HG03135 (cell line): Measurements from ENCODE around the gene ALLC.
"Not testable (repeated sequence)": the region's sequence is repeated elsewhere in the genome, so short reads cannot be mapped to it uniquely, and the experiment has no call there.

Experiments used
- ATAC-seq: cut with Tn5 transposase; IDR thresholded peaks from one replicate; pipeline ENCODE4 v1.9.1; 2021; ENCODE audit warnings: mild to moderate bottlenecking, moderate library complexity; ENCODE audit not compliant: unreplicated experiment

Gene ALLC

DNA sequence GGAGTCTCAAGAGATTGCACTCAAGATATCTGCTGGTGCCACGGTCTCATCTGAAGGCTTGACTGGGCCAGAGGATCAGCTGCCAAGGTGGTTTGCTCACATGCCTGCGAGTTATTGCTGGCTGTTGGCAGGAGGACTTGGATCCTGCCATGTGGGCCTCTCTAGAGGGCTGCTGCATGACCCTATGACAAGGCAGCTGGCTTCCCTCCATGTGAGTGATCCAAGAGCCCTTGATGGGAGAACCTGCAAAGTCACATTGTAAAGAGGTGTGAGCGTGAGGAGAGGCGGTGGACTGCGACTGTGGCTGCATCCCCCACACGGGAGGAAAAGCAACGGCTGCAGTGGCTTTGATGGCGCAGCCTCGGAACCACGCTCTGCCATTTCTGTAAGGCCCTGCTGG, 4.0 kb upstream of the ALLC start:
- ATAC-seq: no peak

- no peak for ATAC-seq
These were observed 3.3 kb upstream of the ALLC start for GRCh38 chr2:3654531-3655225.

DNA sequence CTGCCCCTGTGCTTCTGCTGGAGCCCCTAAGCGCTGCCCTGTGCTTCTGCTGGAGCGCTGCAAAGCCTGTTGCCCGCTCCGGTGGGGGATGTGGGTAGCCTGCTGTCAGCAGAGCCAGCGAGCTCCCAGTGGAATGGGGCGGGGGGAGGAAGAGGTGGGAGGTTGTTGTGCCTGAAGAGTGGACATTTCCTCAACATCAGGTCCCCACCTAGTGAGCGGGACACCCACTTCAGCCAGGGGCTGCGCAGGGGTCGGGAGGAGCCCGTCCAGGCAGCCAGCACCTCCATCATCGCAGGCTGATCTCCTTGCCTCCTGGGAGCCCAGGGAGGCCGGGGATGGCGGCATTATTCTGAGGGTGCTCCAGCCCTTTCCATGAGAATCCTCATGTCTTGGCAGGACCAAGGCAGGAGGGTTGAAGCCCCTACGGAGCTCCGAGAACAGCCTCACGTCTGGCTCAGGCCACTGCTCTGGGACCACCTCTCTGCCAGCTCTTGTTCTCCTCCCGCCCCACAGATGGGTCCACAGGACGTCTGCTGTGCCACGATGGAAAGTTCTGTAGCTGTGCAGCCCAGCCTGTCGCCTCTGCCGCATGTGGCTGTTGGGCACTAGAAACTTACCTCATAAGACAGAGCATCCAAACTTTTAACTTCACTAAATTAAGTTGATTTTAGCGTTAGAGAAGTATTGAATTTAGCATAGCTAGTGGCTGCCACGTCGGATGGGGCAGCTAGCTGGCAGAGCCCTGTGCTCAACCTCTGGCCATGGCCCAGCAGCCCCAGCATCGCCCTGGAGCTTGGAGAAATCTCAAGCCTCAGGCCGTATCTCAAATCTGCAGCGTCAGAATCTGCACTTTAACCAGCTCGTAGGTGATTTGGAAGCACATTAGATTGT, 1.9 kb upstream of the ALLC start:
- ATAC-seq: no peak

GRCh38 chr2:3656762-3657721, 958 bp upstream of the ALLC start:
- no peak for ATAC-seq

GRCh38 chr2:3659447-3660432, 1.7 kb downstream of the ALLC start:
- ATAC-seq: no peak

GRCh38 chr2:3660640-3661039, 2.6 kb downstream of the ALLC start:
- ATAC-seq: not testable (repeated sequence)

- no peak for ATAC-seq
These were observed 3.2 kb downstream of the ALLC start for GRCh38 chr2:3661149-3661660.

- ATAC-seq: no peak
These were observed 4.2 kb downstream of the ALLC start for GRCh38 chr2:3662239-3662638.

- ATAC-seq: no peak
These were observed 6.1 kb downstream of the ALLC start for GRCh38 chr2:3664118-3664517.

- no peak for ATAC-seq
These were observed 6.9 kb downstream of the ALLC start for GRCh38 chr2:3664925-3665324.

DNA sequence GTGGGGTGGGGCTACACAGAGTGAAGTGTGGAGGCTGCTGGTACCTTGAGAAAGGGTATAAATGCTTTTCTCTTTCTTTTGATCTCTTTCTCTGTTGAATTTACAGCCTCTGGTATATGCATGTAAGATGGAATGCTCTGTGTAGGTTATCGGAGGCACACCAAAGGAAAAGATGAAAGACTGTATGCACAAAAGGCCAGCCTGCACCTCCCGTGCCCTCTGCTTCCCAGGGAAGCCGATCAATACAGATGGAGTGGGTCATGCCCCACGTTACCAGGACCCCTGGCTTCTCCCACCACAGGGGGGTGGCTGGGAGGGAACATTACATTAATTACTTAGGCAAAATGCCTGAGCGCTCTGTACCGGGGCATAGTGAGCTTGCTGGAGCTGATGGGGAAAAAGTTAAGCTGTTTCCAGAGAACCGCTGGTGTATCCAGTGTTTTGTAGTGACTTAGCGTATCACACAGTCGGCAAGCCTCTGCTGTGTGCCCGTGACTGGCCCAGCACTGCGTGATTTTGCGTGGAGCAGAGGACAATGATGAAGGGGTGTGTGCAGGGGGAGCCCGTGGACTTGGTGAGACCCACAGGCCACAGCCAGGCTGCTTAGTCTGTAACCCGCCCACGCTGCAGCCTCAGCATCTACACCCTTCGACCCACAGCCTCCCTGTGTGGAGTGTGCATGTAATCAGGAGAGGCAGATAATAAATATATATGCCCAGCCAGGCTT, 8.0 kb downstream of the ALLC start:
- ATAC-seq: no peak

DNA sequence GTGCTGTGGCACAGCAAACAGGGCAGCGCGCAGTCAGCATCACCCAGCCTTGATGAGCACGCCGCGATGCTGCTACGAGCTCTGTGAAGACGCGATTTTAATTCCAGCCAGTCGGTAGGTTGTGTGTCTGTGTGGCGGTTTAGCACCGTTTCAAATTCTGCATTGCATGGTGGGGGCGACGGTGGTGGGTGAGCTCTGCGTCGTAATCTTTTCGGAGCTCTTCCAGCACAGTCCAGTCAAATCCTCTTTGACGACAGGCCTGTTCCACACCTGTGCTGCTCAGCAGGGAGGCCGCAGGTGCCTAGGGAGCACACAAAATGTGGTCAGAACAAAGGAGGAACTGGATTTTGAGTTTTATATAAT, 8.6 kb downstream of the ALLC start:
- no peak for ATAC-seq

DNA sequence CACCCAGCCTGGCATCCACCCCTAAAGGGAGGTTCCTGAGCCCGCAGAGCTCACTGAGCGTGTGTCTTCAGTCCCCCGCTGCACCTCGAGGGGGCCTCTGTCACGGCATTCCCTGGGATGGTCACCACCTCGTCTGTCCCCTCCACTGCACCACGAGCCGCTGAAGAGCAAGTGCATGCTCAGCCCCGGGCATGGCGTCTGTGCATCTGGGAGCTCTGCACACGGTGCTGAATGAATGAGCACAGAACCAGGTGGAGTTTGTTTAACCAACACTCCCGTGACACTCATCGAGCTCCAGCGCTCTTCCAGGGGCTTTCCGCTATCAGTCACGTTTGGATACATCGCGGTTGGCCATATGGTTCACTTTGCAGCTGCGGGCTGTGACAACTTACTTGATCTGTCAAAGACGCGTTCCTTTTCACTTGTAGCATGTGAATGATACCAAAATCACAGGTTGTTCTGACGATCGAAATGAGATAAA, 9.2 kb downstream of the ALLC start:
- no peak for ATAC-seq

DNA sequence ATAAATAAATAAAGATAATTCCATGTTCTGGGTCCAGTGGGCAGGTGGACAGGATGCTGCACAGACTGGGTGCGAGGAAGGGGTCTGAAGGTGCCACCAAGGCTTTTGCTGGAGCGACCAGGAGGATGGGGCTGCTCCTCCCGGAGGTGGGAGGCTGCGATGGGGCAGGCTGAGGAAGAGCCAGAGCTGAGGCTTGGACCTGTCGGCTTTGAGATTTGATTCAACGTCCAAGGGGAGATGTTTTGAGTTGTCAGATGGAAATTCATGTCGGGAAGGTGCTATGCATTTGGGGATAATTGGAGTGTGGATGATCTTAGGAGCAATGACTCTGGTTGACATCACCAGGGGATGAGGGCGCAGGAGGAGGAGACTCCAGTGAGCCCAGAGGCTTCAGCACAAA, 11.7 kb downstream of the ALLC start:
- ATAC-seq: no peak

DNA sequence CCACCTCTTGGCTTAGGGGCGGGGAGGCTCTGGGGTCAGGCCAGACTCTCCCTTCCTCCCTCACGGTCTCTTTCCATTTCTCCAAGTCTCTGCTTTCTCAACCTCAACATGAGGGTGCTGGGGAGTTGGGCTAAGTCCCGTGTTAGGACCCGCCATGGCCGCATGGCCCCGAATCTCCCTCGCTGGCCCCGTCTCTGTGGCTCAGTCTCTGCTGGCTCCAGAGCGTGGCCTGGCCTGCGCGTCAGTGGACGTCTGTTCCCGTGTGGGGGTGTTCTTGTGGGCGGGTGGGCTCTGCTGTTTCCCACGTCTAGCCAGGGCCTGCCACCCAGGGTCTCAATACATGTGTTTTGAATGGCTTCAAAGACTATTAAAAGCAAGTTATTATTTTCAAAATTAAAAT, 12.4 kb downstream of the ALLC start:
- no peak for ATAC-seq

DNA sequence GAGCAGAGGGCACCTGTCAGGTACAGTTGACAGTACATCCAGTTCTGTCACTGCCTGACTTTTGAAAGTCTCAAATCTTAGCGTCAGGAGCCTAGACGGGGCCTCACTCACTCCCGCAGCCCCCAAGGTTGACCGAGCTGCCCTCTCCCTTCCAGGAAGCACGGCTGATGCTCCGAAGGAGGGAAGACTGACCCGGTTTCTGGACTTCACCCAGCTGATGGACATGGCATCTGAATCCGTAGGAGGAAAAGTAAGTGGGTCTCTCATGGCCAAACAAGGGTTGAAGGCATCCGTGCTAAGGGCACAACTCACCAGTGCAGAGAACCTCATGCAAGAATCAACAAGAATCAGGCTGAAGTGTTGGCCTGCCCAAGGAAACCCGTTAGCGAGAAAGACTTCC, 12.9 kb downstream of the ALLC start:
- no peak for ATAC-seq

DNA sequence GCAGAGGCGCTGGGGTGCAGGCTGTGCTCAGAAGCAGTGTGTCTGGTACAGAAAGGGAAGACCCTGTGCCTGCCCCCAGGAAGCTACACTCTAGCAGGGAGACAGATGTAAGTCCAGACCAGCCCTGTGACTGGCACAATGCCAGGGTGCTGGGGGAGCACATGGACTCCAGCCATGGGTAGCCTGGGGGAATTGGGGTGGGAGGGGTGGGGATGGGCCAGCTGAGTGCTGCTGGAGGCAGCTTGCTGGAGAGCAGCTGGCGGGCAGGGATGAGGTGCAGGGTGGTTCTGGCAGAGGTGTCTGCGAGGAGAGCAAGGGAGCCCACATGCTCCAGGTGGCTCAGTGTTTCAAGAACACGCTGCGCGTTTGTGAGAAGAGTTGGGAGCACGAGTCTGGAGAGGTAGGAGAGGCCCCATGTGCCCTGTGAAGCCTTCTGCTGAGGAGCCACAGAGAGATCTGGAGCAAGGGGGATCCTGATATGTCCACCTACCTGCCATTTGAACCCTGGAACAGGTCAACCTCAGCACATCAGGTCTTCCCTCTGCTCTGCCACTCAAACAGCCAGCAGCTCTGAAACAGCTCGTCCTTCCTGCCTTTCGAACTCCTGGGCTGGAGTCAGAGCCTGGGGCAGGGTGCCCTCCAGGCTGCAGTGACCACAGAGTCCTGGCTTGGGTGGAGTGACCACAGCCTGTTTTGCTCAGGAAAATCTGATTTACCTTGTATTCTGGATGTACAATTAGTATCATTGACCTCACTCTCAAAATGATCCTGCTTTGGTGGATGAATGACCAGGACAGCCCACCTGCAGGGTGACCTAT, 15.1 kb downstream of the ALLC start:
- no peak for ATAC-seq
